Sigmoid colon (tissue), 7 donors: ENCODE results near the gene EHHADH. TPM values are rescaled to one million over a fixed set of nuclear protein-coding genes. Genes with fewer than 3 reads are reported as not detected.

Experiments
- DNase-seq: peaks from one replicate; pipeline ENCODE4 v3.0.0-alpha.2; 2019
- H3K27ac ChIP-seq, 4 donors: fragments of 200-600 bp; sonication (generic); one replicate each; pipeline ENCODE4 v1.5.1; 2016 to 2019; ENCODE audit warnings: mild to moderate bottlenecking in 1 of 4
- H3K27me3 ChIP-seq, 3 donors: fragments of 200-600 bp; sonication (generic); one replicate each; pipeline ENCODE4 v1.5.1; 2019; ENCODE audit warnings: mild to moderate bottlenecking in 1 of 3
- H3K36me3 ChIP-seq, 4 donors: fragments of 200-600 bp; sonication (generic); one replicate each; pipeline ENCODE4 v1.5.1; 2016 to 2019
- H3K4me1 ChIP-seq, 4 donors: fragments of 200-600 bp; sonication (generic); one replicate each; pipeline ENCODE4 v1.5.1; 2017 to 2019
- H3K4me3 ChIP-seq, 4 donors: fragments of 200-600 bp; sonication (generic); one replicate each; pipeline ENCODE4 v1.5.1; 2017 to 2019; ENCODE audit warnings: mild to moderate bottlenecking in 2 of 4, moderate library complexity in 1 of 4
- H3K9me3 ChIP-seq, 4 donors: fragments of 200-600 bp in 3 of 4; sonication (generic) in 3 of 4; one replicate each; pipeline versions ENCODE4 v1.5.1 to v1.6.1; 2013 to 2019
- EP300 ChIP-seq, 4 donors: sonication (generic); formaldehyde crosslinking; IDR thresholded peaks; one replicate each; pipeline ENCODE4 v1.6.1; 2017; ENCODE audit warnings: antibody characterized with exemption in 4 of 4
- POLR2A ChIP-seq, 2 donors: fragments of 450-650 bp; IDR thresholded peaks; one replicate each; pipeline ENCODE4 v1.6.1; 2016; ENCODE audit warnings: antibody characterized with exemption in 2 of 2, mild to moderate bottlenecking in 2 of 2, moderate library complexity in 2 of 2
- POLR2AphosphoS5 ChIP-seq, 4 donors: sonication (generic); formaldehyde crosslinking; IDR thresholded peaks; one replicate each; pipeline ENCODE4 v1.6.1; 2017; ENCODE audit warnings: antibody characterized with exemption in 4 of 4
- WGBS, 2 donors: extraction: QIAGEN DNeasy Blood & Tissue Kit; methylation state at CpG; one replicate each; pipeline ENCODE4 v1.1.7; 2013; 5-methylcytosine and 5-hydroxymethylcytosine counted together
- intact Hi-C: fragments of 100-400 bp; cut with DNase I; formaldehyde crosslinking; loops from one replicate; pipeline ENCODE4 v1.15.1; 2023
- polyA plus RNA-seq, 3 donors: library from polyadenylated mRNA; stranded (reverse); fragments of 200-250 nt; gene quantifications; one replicate each; pipeline ENCODE4 v1.2.3, GENCODE V29; 2013
- total RNA-seq, 4 donors: library from RNA; depleted of rRNA; stranded (reverse); fragments of >200 nt; gene quantifications; one replicate each; pipeline ENCODE4 v1.1.0, GENCODE V29; 2016
- TF ChIP-seq, protein P1 (sequence below), 4 experiments: fragments of 450-650 bp in 3 of 4; fragments of 200-600 bp in 1 of 4; IDR thresholded peaks; one replicate each; pipeline ENCODE4 v1.5.1; 2016 to 2019; ENCODE audit warnings: antibody characterized with exemption in 4 of 4, mild to moderate bottlenecking in 3 of 4, moderate library complexity in 2 of 4
- donor health status: healthy with polysubstance abuse.
- donor health status: Bipolar disorder and iron deficiency.
- donor health status: healthy.

Gene EHHADH
- total and polyA plus RNA-seq, 7 donors = 1.9 to 20.8 (median 7.5) TPM

DNA sequence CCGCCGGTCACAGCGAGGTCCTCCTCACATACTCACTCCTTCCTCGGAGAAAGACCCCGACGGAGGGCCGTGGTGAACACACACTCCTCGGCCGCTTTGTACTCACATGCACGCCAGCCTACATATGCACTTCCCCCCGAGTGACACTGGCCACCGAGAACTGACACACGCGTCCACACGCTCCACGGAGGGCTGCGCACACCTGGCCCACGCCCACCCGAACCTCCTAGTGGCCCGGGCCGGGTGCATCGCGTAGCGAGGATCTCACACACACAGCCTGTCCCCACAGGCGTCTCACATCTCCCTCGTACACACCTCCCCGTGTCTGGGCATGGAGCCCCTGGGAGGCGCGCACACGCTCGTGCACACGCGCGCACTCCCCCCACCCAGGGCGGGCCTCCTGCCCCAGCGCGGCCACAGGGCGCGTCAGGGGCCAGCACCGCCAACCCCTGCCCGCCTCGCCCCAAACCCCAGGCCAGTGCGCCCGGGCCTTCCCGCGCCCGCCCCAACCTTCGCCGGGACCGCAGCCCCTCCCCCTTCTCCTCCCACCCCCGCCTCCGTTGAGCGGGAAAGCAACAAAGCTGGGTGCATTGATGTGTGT, 100.6 kb downstream of the EHHADH start:
- 1 to 2% methylated on average over 53 of the region's 53 CpGs for WGBS, 2 donors
- intact Hi-C loops = loop anchor here (5.0 kb wide), 1 partner anchor 66 kb away; no protein-coding TSS in a partner anchor
- Histone ChIP-seq H3K9me3 (no peaks in the 10 kb centered on the region), H3K27ac (peak overlapping the region; percentile 90 to 95 (median 94)), H3K4me3 (peak overlapping the region; percentile 57 to 90 (median 77)), H3K36me3 (no peaks in the 10 kb centered on the region), H3K4me1 (peaks cover 0 to 32% (median 20%) of the 10 kb centered on the region in 4 donors), H3K27me3 (no peaks in the 10 kb centered on the region)
- TF ChIP-seq, protein P1, sequence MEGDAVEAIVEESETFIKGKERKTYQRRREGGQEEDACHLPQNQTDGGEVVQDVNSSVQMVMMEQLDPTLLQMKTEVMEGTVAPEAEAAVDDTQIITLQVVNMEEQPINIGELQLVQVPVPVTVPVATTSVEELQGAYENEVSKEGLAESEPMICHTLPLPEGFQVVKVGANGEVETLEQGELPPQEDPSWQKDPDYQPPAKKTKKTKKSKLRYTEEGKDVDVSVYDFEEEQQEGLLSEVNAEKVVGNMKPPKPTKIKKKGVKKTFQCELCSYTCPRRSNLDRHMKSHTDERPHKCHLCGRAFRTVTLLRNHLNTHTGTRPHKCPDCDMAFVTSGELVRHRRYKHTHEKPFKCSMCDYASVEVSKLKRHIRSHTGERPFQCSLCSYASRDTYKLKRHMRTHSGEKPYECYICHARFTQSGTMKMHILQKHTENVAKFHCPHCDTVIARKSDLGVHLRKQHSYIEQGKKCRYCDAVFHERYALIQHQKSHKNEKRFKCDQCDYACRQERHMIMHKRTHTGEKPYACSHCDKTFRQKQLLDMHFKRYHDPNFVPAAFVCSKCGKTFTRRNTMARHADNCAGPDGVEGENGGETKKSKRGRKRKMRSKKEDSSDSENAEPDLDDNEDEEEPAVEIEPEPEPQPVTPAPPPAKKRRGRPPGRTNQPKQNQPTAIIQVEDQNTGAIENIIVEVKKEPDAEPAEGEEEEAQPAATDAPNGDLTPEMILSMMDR (IDR thresholded peaks at IDR 0.05) = no peak
- no peak for TF ChIP-seq POLR2AphosphoS5 (IDR thresholded peaks at IDR 0.05)
- no peak for TF ChIP-seq EP300 (IDR thresholded peaks at IDR 0.05)
- no peak for TF ChIP-seq POLR2A (IDR thresholded peaks at IDR 0.05)
- no peak for DNase-seq

DNA sequence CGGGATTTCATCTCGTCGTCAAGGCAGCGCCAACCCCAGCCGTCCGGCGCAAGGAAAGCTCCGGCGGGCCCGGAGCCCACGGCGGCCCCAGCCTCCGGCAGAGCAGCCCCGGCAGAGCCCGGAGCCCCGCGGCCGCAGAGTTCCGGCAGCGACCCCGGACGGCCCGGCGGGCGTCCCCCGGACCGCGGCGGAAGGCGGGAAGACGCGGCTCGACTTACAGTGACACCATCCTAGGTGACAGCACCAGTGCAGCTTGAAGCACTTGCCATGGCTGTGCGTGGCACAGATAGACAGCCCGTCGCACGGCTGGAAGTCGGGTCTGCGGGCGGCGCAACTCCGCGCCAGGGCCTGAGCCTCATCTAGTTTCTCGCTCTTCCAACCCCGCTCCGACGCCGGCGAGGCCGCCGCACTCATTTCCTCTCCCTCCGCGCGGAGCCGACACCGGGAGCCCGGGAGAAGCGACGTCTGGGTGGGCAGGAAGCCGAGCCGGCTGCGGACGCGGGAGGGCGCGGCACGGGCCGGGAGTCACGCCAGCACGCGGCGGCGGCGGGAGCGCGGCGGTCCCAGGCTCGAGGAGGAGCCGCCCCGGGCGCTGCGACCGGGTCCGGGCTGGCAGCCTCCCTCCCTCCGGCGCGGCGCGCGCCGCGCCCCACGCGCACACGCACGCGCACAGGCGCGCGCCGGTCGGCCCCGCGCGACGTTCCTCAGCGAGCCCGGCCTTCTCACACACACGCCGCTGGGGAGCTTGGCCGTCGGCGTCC, 101.3 kb downstream of the EHHADH start, which contains the start of gene C3orf70:
Gene C3orf70, minus strand, starts transcription at position 651 of the 761 bp plus-strand sequence. Its CDS starts 237 bp downstream, at position 414.
- intact Hi-C loops = loop anchor here (5.0 kb wide), 1 partner anchor 65 kb away; no protein-coding TSS in a partner anchor
- H3K9me3 ChIP-seq = no peaks in the 10 kb centered on the region
- TF ChIP-seq, protein P1 (IDR thresholded peaks at IDR 0.05) = no peak
- TF ChIP-seq POLR2AphosphoS5 (IDR thresholded peaks at IDR 0.05) = peak; percentile 25 to 77 (median 51)
- peak in 1 of 2 donors; percentile 20 for TF ChIP-seq POLR2A (IDR thresholded peaks at IDR 0.05)
- TF ChIP-seq EP300 (IDR thresholded peaks at IDR 0.05) = no peak
- H3K36me3 ChIP-seq = no peaks in the 10 kb centered on the region
- DNase-seq = peak; percentile 85
- no peaks in the 10 kb centered on the region for H3K27me3 ChIP-seq
- H3K4me1 ChIP-seq = peaks cover 0 to 38% (median 27%) of the 10 kb centered on the region in 4 donors
- peak within 1 kb of the TSS; percentile 71 to 90 (median 84) for H3K4me3 ChIP-seq
- peak within 1 kb of the TSS; percentile 90 to 95 (median 94) for H3K27ac ChIP-seq
- 0% methylated on average over 113 of the region's 113 CpGs for WGBS, 2 donors

DNA sequence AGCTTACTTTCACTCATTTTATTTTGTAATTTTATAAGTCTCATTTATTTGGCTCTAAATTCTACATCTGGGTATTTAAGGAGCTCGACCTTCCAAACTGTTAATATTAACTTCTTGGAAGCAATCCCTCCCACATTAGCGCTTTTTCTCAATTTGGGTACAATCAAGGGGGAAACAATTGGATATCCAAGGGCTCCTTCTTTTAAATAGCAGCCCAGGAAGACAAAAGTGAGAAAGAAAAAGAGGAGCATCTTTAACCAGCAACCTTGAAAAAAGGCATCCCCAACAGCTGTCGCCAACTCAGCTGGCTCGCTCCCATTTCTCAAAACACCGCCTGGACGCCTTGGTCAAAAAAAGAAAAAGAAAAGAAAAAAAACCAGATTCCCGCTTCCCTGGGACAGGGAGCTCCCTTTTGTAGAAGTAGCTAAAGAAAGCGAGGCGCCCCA, 101.9 kb downstream of the EHHADH start:
- peak overlapping the region; percentile 90 to 95 (median 94) for H3K27ac ChIP-seq
- no peaks in the 10 kb centered on the region for H3K36me3 ChIP-seq
- H3K9me3 ChIP-seq = no peaks in the 10 kb centered on the region
- TF ChIP-seq EP300 (IDR thresholded peaks at IDR 0.05) (no peak), POLR2A (IDR thresholded peaks at IDR 0.05) (no peak), POLR2AphosphoS5 (IDR thresholded peaks at IDR 0.05) (no peak)
- TF ChIP-seq, protein P1 (IDR thresholded peaks at IDR 0.05) = no peak
- peak overlapping the region; percentile 71 to 90 (median 84) for H3K4me3 ChIP-seq
- H3K4me1 ChIP-seq = peaks cover 0 to 39% (median 31%) of the 10 kb centered on the region in 4 donors
- no peaks in the 10 kb centered on the region for H3K27me3 ChIP-seq
- intact Hi-C loops = loop anchor here (5.0 kb wide), 1 partner anchor 65 kb away; no protein-coding TSS in a partner anchor
- DNase-seq = no peak
- WGBS, 2 donors = 1 to 4% methylated on average over 9 of the region's 9 CpGs

DNA sequence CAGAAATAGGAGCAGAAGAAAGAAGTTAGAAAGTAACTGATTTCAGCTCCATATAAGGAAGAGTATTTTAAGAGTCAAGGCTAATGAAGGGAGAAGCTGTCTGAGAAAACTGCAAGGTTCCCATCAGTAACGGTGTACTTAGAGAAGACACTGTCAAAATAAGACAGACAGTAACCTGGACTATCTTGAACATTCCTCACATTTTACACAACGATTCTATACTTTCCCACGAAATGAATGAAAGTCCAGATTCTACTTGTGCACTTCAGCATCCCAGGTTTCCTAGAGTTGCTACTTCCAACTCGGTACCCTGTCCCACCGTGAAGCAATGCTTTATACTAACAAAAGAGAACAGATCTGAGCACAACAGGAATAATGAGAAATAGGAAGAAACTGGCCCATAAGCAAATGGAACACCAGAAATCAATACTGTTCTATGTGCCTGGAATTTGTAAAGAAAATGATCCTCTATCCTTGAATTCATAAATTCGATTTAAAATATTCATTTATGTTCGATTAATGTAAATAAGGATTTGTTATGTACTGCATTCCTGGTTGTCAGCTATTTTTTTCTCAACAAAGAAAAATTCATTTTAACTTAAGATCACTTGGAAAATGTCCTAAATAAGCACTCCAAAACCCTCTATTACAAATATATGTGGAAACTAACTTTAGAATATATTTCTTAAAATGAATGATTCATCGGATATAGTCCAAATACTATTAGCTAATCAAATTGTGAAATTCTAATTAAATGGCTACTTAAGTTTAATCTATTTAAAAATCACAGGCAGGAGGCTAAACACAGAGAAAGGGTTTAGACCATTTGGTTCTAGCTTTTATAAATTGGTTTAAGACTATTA, 102.5 kb downstream of the EHHADH start:
- TF ChIP-seq POLR2A (IDR thresholded peaks at IDR 0.05) = no peak
- no peak for TF ChIP-seq EP300 (IDR thresholded peaks at IDR 0.05)
- peak in 1 of 4 donors; percentile 10 for TF ChIP-seq POLR2AphosphoS5 (IDR thresholded peaks at IDR 0.05)
- TF ChIP-seq, protein P1 (IDR thresholded peaks at IDR 0.05) = no peak
- WGBS, 2 donors = 71 to 76% methylated on average over 8 of the region's 8 CpGs
- Histone ChIP-seq H3K27me3 (no peaks in the 10 kb centered on the region), H3K4me1 (peaks cover 0 to 39% (median 32%) of the 10 kb centered on the region in 4 donors), H3K4me3 (peak overlapping the region; percentile 71 to 90 (median 84)), H3K9me3 (no peaks in the 10 kb centered on the region), H3K27ac (peak overlapping the region; percentile 90 to 95 (median 94)), H3K36me3 (no peaks in the 10 kb centered on the region)
- intact Hi-C loops = loop anchor here (5.0 kb wide), 1 partner anchor 64 kb away; no protein-coding TSS in a partner anchor
- DNase-seq = no peak
